K562 (cell line): ENCODE measurements around the gene TCF3. TPM values are rescaled to one million over a fixed set of nuclear protein-coding genes. Genes with fewer than 3 reads are reported as not detected.

Experiments used
- CBX8 ChIP-seq: fragments of 200-600 bp; sonication (generic); IDR thresholded peaks from 2 replicates; pipeline ENCODE4 v1.6.1; 2012; ENCODE audit warnings: borderline replicate concordance, mixed run types, low read depth, mild to moderate bottlenecking, moderate library complexity, mixed read lengths, low read length, control low read depth, inconsistent platforms; ENCODE audit not compliant: poor library complexity, severe bottlenecking; ENCODE audit errors: extremely low read depth
- GABPA ChIP-seq: fragments of 200-800 bp; sonication (Bioruptor generic); conservative IDR thresholded peaks from 2 replicates; pipeline ENCODE4 v1.6.1; 2016; ENCODE audit warnings: low read depth, missing genetic modification characterization, missing compliant biosample characterization
- GMEB1 ChIP-seq: fragments of 250-450 bp; sonication (Bioruptor Pico); IDR thresholded peaks from 2 replicates; pipeline ENCODE4 v1.4.0; 2020; ENCODE audit warnings: mild to moderate bottlenecking
- KDM2B ChIP-seq: fragments of 250-450 bp; sonication (Bioruptor Pico); IDR thresholded peaks from 2 replicates; pipeline ENCODE4 v1.8.0; 2021; ENCODE audit warnings: mild to moderate bottlenecking, moderate library complexity
- SLC30A9 ChIP-seq: fragments of 250-450 bp; sonication (Bioruptor Pico); IDR thresholded peaks from 2 replicates; pipeline ENCODE4 v1.8.0; 2022; ENCODE audit warnings: mild to moderate bottlenecking, moderate library complexity
- SMARCE1 ChIP-seq: fragments of 450-650 bp; IDR thresholded peaks from 2 replicates; pipeline ENCODE4 v1.7.1; 2016; ENCODE audit warnings: mild to moderate bottlenecking
- TRIM24 ChIP-seq, 2 experiments: fragments of 450-650 bp; IDR thresholded peaks; 2 replicates each; pipeline ENCODE4 v1.6.1; 2016
- WHSC1 ChIP-seq: IDR thresholded peaks from one replicate; pipeline ENCODE4 v1.6.1; 2012; ENCODE audit warnings: low read length, control low read depth, inconsistent platforms
- XRCC3 ChIP-seq: fragments of 450-650 bp; IDR thresholded peaks from 2 replicates; pipeline ENCODE4 v1.6.1; 2017; ENCODE audit warnings: mild to moderate bottlenecking, moderate library complexity
- ZFP1 ChIP-seq: fragments of 450-650 bp; formaldehyde crosslinking; IDR thresholded peaks from 2 replicates; pipeline ENCODE4 v1.4.0; 2020; ENCODE audit warnings: mild to moderate bottlenecking, mixed read lengths
- ZNF263 ChIP-seq: sonication (generic); formaldehyde crosslinking; IDR thresholded peaks from 2 replicates; pipeline ENCODE4 v1.8.0; 2022; ENCODE audit warnings: mild to moderate bottlenecking, missing genetic modification reagents, borderline replicate concordance
- ZNF316 ChIP-seq: fragments of 450-650 bp; IDR thresholded peaks from 2 replicates; pipeline ENCODE4 v1.6.1; 2016
- ZNF592 ChIP-seq: fragments of 450-650 bp; IDR thresholded peaks from 2 replicates; pipeline ENCODE4 v1.6.1; 2017; ENCODE audit warnings: antibody characterized with exemption, mild to moderate bottlenecking
- polyA plus RNA-seq, 8 experiments: library from polyadenylated mRNA; depleted of rRNA in 4 of 8; stranded (reverse) in 5 of 8; unstranded in 3 of 8; fragments of >200 nt; fragmentation: Nextera tagmentation in 2 of 8; fragmentation: Illumina TruSeq in 1 of 8; extraction: Ambion mirVana in 2 of 8; extraction: Trizol in 1 of 8; gene quantifications; 2 replicates each; pipeline versions ENCODE4 v1.2.1 to v1.2.3, GENCODE V29; 2011 to 2014; ENCODE audit warnings: inconsistent platforms in 1 of 8, missing spikeins in 1 of 8
- total RNA-seq, 7 experiments: library from RNA; depleted of rRNA in 6 of 7; stranded (reverse); fragments of >200 nt in 6 of 7; fragmentation: Illumina TruSeq in 2 of 7; extraction: Trizol in 2 of 7; gene quantifications; 2 replicates each; pipeline versions ENCODE4 v1.2.1 to v1.2.3, GENCODE V29; 2011 to 2021; ENCODE audit warnings: low replicate concordance in 1 of 7

Gene TCF3
- total and polyA plus RNA-seq, 9 of the 15 experiments (the other 6 are each of a cell fraction or from before 2014, with no cell fraction given) = 5.6 to 259 (median 84.0) TPM

GRCh38 chr19:1592755-1593500 is 59.5 kb downstream of the TCF3 start, which contains the start of gene MBD3 (continued):
- no peak for TF ChIP-seq GMEB1 (CRISPR knock-in tag)
- TF ChIP-seq WHSC1 = no peak
- 0 out of 2 replicates have a peak, but pooled peaks have one; percentile 29 for TF ChIP-seq KDM2B
- no peak for TF ChIP-seq TRIM24 (IDR thresholded peaks at IDR 0.05)
- TF ChIP-seq ZFP1 (CRISPR knock-in tag) = no peak
- TF ChIP-seq SLC30A9 (CRISPR knock-in tag) = no peak
- 0 out of 2 replicates have a peak, but pooled peaks have one; percentile 35 for TF ChIP-seq SMARCE1
- TF ChIP-seq ZNF316 = no peak
- TF ChIP-seq GABPA (tag) = 0 out of 2 replicates have a peak, but pooled peaks have one; percentile 0
- no peak for TF ChIP-seq ZNF592
- no peak for TF ChIP-seq XRCC3
- no peak for TF ChIP-seq ZNF263 (CRISPR knock-in tag)
- no peak for TF ChIP-seq CBX8
